GM18508 (cell line): Measurements from ENCODE around the gene STAT5B.
"Not testable (repeated sequence)": the region's sequence is repeated elsewhere in the genome, so short reads cannot be mapped to it uniquely, and the experiment has no call there.

Experiments used
- ATAC-seq: cut with Tn5 transposase; IDR thresholded peaks from one replicate; pipeline ENCODE4 v1.9.1; 2021; ENCODE audit warnings: moderate number of reproducible peaks; ENCODE audit not compliant: insufficient read depth, unreplicated experiment

The STAT5B gene

GRCh38 chr17:42307362-42307927 lies 31.3 kb upstream of the STAT5B start:
- no peak for ATAC-seq

DNA sequence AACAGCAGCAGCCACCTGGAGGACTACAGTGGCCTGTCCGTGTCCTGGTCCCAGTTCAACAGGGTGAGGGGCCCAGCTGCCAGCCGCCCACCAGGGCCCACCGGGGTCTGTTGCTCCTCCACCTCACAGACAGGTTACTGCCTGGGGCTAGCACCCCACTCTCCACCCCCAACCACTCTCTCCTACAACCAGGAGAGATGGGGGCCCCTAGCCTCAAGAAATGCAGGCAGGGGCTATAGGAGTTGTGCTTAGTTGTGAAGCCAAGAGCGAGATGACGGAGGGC lies 30.1 kb upstream of the STAT5B start:
- ATAC-seq: no peak

- no peak for ATAC-seq
Observed at GRCh38 chr17:42305543-42306384, 29.6 kb upstream of the STAT5B start.

DNA sequence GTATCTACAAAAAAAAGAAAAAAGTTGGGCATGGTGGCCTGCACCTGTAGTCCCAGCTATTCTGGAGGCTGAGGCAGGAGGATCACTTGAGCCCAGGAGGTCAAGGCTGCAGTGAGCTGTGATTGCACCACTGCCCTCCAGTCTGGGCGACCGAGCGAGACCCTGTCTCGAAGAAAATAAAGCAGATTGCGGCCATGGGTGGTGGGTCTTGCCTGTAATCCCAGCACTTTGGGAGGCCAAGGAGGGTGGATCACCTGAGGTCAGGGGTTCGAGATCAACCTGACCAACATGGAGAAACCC lies 28.8 kb upstream of the STAT5B start:
- not testable (repeated sequence) for ATAC-seq

- ATAC-seq: no peak
Observed at GRCh38 chr17:42304187-42305030, 28.2 kb upstream of the STAT5B start.

DNA sequence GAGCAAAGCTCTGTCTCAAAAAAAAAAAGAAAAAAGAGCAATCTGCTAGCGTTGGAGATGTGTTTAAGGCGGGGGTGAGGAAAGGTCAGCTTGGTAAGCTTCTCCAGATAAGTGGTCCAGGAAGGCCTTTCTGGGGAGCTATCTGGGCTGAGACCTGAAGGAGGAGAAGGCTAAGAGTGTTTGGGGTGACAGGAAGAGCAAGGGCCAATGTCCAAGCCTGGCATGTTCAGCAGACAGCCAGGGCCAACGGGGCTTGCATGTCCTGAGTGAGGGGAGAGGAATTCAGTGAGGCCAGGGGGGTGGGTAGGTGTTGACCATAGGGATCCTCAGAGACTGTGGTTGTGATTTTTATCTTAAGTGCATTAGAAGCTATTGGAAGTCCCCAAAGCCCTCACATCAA lies 27.5 kb upstream of the STAT5B start:
- ATAC-seq: no peak

DNA sequence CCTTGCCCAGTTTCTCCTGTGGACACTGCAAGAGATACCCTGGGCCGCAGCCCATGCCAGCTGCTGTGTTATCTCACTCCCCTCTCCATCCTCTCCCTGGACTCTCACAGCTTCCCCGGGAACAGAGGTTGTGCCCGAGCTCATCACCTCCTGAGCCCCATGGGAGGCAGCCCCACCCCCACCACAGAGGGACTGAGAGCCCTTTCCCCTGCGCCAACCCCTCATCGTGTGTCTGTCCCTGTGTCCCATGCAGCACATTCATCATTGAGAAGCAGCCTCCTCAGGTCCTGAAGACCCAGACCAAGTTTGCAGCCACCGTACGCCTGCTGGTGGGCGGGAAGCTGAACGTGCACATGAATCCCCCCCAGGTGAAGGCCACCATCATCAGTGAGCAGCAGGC lies 24.8 kb upstream of the STAT5B start:
- no peak for ATAC-seq

DNA sequence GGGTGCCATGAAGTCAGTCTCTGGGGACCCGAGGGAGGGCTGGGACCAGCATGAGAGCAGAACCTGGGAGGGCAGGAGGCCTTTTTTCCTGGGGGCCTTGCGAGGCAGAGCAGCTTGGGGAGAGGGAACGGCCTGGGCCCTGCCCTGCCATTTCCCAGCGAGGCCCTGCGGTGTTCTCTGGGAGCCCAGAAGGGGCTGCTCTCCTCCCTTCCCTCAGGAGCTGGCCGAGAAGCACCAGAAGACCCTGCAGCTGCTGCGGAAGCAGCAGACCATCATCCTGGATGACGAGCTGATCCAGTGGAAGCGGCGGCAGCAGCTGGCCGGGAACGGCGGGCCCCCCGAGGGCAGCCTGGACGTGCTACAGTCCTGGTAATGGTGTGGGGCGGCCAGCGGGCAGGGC lies 23.7 kb upstream of the STAT5B start:
- not testable (repeated sequence) for ATAC-seq

DNA sequence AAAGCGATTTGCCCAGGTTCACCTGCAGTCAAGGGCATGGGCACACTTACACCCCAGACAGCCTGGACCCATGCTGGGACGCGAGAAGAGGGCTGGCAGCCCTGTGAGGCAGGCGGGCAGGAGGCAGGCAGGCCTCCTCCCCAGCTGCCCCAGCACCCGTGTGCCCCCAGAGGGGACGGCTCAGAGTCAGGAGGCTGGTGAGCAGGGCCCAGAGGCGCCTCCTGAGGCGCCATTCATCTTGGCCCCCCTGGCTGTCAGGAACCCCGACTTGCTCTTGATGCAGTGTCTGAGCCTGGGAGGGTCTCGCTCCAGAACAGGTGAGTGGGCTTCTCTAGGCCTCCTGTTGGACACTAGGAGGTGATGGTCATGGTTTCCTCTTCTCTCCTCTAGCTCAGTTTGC lies 23.2 kb upstream of the STAT5B start:
- ATAC-seq: not testable (repeated sequence)

DNA sequence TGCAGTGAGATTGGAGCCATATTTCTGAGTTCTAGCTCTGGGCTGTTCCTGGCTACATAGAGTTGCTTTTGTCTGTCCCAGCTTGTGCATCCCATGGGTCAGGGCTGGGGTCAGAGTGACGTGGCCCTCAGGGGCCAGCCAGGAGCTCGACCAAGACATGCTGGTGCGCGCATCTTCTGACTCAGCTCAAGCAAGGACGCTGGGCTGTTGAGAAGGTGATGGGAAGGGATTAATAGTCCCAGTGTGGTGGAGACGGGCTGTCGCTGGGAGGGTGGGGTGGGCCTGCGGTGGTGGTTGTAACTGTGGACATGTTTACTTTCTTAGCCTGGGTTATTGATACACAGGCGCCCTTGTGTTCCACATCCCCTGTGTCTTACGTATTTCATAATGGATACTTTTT lies 21.6 kb upstream of the STAT5B start:
- not testable (repeated sequence) for ATAC-seq

- no peak for ATAC-seq
Observed at GRCh38 chr17:42296012-42296411, 19.8 kb upstream of the STAT5B start.

GRCh38 chr17:42294469-42295398 lies 18.5 kb upstream of the STAT5B start:
- ATAC-seq: no peak

GRCh38 chr17:42291129-42291528 lies 14.9 kb upstream of the STAT5B start:
- ATAC-seq: no peak

DNA sequence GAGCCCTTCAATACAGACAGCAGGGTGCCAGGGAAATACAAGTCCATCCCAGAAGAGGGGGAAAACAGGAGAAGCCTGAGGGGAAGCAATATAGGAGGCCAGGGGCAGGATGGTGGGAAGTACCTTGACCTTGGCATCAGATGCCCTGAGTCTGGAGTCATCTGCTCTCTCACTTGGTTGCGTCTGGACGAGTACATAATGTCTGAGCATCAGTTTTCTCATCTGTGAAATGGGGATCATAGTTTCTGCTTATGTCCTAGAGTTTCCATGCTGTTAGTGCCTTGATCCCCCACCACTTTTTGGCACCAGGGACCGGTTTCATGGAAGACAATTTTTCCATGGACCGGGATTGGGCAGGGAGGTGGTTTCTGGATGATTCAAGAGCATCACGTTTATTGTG lies 14.4 kb upstream of the STAT5B start:
- ATAC-seq: no peak

GRCh38 chr17:42289611-42290181 lies 13.5 kb upstream of the STAT5B start:
- ATAC-seq: no peak

- ATAC-seq: no peak
Observed at GRCh38 chr17:42288803-42289610, 12.8 kb upstream of the STAT5B start.

GRCh38 chr17:42287977-42288802 lies 12.0 kb upstream of the STAT5B start, which contains the start of gene STAT5A:
STAT5A (plus strand) TSS chr17:42288498; CDS start chr17:42289412, 914 bp downstream.
- ATAC-seq: no peak

GRCh38 chr17:42287305-42287976 lies 11.2 kb upstream of the STAT5B start:
- ATAC-seq: no peak
